HG03442 (cell line): Measurements from ENCODE around the gene EGLN1.
"Not testable (repeated sequence)": the region's sequence is repeated elsewhere in the genome, so short reads cannot be mapped to it uniquely, and the experiment has no call there.

Experiments used
- ATAC-seq: cut with Tn5 transposase; IDR thresholded peaks from one replicate; pipeline ENCODE4 v1.9.1; 2021; ENCODE audit warnings: mild to moderate bottlenecking, moderate library complexity; ENCODE audit not compliant: unreplicated experiment

The EGLN1 gene

GRCh38 chr1:231421971-231422797, at the start of gene EGLN1:
Gene EGLN1 (minus strand): TSS chr1:231422287. CDS start chr1:231421888, 399 bp downstream.
- peak; percentile 70 for ATAC-seq

- not testable (repeated sequence) for ATAC-seq
These were observed 49.4 kb upstream of the EGLN1 start for GRCh38 chr1:231471500-231471899.

- not testable (repeated sequence) for ATAC-seq
These were observed 48.9 kb upstream of the EGLN1 start for GRCh38 chr1:231471027-231471426.

GRCh38 chr1:231467986-231468385, 45.9 kb upstream of the EGLN1 start:
- ATAC-seq, result no peak

- no peak for ATAC-seq
These were observed 43.0 kb upstream of the EGLN1 start for GRCh38 chr1:231465051-231465450.

- no peak for ATAC-seq
These were observed 41.5 kb upstream of the EGLN1 start for GRCh38 chr1:231463541-231463940.

- ATAC-seq, result peak; percentile 71
These were observed 38.5 kb upstream of the EGLN1 start for GRCh38 chr1:231460614-231461013.

GRCh38 chr1:231459438-231459837, 37.4 kb upstream of the EGLN1 start:
- ATAC-seq, result not testable (repeated sequence)

GRCh38 chr1:231457956-231458355, 35.9 kb upstream of the EGLN1 start:
- not testable (repeated sequence) for ATAC-seq

GRCh38 chr1:231454133-231454532, 32.0 kb upstream of the EGLN1 start:
- ATAC-seq, result not testable (repeated sequence)

GRCh38 chr1:231446138-231446537, 24.1 kb upstream of the EGLN1 start:
- ATAC-seq, result no peak

- ATAC-seq, result no peak
These were observed 22.0 kb upstream of the EGLN1 start for GRCh38 chr1:231444059-231444458.

- no peak for ATAC-seq
These were observed 21.3 kb upstream of the EGLN1 start for GRCh38 chr1:231443363-231443762.

GRCh38 chr1:231442735-231443134, 20.6 kb upstream of the EGLN1 start:
- no peak for ATAC-seq

GRCh38 chr1:231432996-231433395, 10.9 kb upstream of the EGLN1 start:
- ATAC-seq, result no peak

GRCh38 chr1:231431665-231432415, 9.8 kb upstream of the EGLN1 start:
- ATAC-seq, result no peak

- ATAC-seq, result not testable (repeated sequence)
These were observed 8.7 kb upstream of the EGLN1 start for GRCh38 chr1:231430678-231431352.

GRCh38 chr1:231428377-231428776, 6.3 kb upstream of the EGLN1 start:
- ATAC-seq, result no peak

- no peak for ATAC-seq
These were observed 3.1 kb upstream of the EGLN1 start for GRCh38 chr1:231424950-231425805.

GRCh38 chr1:231423648-231424047, 1.6 kb upstream of the EGLN1 start:
- ATAC-seq, result no peak
